ENCODE data around the gene FOSL2.

Gene FOSL2

DNA sequence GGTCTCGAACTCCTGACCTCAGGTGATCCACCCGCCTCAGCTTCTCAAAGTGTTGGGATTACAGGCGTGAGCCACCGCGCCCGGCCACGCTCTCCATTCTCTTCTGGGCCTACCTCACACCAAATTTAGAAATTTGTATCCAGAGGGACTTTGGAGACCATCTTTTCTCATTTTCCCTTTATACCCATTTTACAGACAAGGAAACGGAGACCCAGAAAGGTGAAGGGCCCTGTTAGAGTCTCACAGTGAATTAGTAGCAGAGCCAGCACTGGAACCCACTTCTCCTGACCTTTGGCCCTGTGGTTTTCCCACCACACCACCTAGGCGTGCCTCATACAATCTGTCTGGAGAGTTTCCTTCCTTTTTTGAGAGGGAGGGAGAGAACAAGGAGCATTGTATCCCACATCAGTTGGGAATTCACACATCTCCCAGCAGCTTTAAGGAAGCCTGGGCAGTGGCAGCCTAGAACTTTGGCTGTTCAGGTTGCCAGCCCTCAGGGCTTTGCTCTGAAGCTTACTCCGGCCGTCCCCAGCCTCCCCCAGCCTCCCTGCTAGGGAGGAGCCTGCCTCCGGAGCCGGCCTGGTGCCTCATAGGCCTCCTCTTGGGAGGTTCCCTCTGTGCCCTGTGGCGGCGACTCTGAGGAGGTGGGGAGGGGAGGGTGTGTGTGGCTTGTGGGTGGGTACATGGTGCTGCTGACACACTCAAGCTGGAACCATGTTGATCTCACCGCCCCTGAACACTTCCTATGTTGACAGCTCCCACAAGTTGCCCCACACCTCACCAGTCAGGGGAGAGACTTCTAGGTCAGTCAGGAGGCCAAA, 13.8 kb downstream of the FOSL2 start:
- no peaks in the 10 kb centered on the region for H3K36me3 ChIP-seq (ENCODE audit: control insufficient read depth, insufficient read depth, low read length)
- no peak overlapping the region for H3K4me3 ChIP-seq (replicated peaks; ENCODE audit: low read depth, low read length)
- H3K27me3 ChIP-seq (replicated peaks; ENCODE audit: control insufficient read depth, insufficient read depth, low read length), result no peaks in the 10 kb centered on the region
- no peak for DNase-seq (ENCODE audit: extremely low read depth, insufficient read length)
- TF ChIP-seq, protein P1, sequence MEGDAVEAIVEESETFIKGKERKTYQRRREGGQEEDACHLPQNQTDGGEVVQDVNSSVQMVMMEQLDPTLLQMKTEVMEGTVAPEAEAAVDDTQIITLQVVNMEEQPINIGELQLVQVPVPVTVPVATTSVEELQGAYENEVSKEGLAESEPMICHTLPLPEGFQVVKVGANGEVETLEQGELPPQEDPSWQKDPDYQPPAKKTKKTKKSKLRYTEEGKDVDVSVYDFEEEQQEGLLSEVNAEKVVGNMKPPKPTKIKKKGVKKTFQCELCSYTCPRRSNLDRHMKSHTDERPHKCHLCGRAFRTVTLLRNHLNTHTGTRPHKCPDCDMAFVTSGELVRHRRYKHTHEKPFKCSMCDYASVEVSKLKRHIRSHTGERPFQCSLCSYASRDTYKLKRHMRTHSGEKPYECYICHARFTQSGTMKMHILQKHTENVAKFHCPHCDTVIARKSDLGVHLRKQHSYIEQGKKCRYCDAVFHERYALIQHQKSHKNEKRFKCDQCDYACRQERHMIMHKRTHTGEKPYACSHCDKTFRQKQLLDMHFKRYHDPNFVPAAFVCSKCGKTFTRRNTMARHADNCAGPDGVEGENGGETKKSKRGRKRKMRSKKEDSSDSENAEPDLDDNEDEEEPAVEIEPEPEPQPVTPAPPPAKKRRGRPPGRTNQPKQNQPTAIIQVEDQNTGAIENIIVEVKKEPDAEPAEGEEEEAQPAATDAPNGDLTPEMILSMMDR (IDR thresholded peaks at IDR 0.05; ENCODE audit: insufficient read depth, low read length, poor library complexity, severe bottlenecking), result no peak

DNA sequence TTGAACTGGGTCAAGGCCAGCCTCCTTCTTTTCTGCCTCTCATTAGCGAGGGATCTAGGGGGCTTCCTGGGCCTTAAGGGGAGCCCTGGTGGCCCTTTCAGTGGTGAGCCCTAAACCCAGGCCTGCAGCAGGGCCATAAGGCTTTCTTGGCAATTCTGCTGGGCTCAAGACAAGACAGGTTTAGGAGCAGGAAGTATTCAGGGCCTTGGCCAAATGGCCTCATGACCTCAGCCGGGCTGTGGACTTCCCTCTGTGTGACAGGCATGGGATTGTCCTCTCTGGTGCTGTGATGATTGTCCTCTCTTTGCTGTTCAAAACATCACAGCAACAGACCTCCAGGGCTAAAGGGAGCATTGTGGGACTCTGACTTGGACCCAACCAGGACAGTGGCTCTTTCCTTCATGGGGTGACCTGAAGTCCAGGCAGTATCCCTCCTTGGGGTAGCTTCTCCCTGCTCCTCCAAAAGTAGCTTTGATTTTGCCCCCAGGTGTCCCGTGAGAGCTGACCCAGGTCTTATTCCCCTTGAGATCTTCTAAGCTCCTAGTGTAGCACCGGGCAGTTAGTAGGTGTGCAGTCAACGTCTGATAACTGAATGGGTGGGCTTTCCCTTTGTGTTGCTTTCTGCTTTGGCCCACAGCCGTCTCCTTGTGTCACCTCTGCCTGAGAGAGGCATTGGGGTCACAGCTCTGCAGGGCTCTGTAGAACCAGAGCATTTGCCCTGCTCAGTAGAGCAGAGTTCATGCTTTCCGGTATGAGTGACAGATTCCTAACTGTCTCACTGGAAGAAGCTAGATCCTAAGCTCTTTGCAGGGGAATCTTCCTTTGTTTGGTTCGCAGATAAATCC, 14.7 kb downstream of the FOSL2 start:
- TF ChIP-seq, protein P1 (IDR thresholded peaks at IDR 0.05; ENCODE audit: insufficient read depth, low read length, poor library complexity, severe bottlenecking), result no peak
- Histone ChIP-seq H3K4me3 (replicated peaks; ENCODE audit: low read depth, low read length) (no peak overlapping the region), H3K27me3 (replicated peaks; ENCODE audit: control insufficient read depth, insufficient read depth, low read length) (no peaks in the 10 kb centered on the region), H3K36me3 (ENCODE audit: control insufficient read depth, insufficient read depth, low read length) (no peaks in the 10 kb centered on the region)
- DNase-seq (ENCODE audit: extremely low read depth, insufficient read length), result no peak

DNA sequence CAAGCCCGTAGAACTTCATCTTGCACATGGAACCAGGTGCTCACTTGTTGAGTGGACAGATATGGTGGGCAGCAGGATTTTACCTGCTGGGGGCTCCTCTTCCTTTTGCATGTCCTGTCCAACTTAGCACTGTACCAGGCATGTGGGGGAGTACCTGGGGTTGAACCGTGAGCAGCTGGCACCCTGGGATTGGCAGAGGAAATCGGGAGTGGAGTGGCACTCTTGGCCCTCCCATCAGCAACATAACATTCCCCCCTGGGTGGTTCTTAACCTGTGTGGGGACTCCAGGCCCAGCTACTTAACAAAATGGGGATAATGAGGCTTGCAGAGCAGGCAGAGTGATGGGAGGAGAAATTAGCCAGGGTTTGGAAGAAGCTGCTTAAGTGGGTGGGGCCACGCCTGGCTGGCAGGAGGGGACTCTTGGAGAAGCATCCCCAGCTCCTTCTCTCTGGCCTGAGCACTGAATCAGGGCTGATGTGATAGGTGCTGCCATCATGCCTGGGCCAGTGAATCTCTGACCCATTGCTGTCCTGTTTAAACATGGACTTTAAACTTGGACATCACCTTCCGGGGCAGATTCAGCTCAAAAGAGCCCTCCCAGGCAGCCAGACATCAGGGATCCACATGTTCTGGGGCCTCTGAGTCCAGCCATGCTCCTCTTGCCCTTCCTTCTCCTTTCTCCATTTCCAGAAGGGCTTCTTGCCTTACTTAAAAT, 15.5 kb downstream of the FOSL2 start:
- H3K4me3 ChIP-seq (replicated peaks; ENCODE audit: low read depth, low read length), result no peak overlapping the region
- TF ChIP-seq, protein P1 (IDR thresholded peaks at IDR 0.05; ENCODE audit: insufficient read depth, low read length, poor library complexity, severe bottlenecking), result no peak
- no peaks in the 10 kb centered on the region for H3K36me3 ChIP-seq (ENCODE audit: control insufficient read depth, insufficient read depth, low read length)
- no peaks in the 10 kb centered on the region for H3K27me3 ChIP-seq (replicated peaks; ENCODE audit: control insufficient read depth, insufficient read depth, low read length)
- no peak for DNase-seq (ENCODE audit: extremely low read depth, insufficient read length)

DNA sequence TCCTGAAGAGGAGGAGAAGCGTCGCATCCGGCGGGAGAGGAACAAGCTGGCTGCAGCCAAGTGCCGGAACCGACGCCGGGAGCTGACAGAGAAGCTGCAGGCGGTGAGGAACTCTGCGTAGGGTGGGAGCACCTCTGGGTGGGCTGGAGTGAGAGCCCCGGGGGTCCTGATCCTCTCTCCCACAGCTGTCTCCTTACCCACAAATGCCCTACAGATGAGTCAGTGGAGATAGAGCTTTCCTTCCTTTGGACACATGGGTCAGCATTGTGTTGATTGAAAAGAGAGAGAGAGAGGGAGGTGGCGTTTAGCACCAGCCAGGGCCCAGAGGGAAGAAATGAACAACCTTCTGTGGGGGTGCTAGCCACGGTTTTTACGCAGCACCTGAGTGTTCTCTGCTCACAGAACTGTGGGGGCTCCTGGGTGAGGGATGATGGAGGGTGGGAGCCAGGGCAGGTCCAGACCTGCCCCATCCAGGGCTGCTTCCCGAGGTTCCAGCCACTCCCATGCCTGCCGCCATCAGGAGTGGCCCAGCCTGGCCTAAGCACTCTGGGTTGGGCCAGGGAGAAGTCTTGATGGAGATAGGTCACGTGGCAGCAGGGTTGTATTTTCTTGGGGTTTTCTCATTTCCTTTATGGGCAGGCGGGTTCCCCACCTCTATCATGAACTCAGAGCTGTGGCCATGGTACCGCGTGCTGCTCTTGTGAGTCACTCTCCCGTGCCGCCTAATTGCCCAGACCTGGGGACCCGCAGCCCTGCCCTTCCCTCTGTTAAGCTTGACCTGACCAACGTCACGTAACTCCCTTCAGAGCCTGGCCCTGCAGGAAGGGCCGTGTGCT, 16.3 kb downstream of the FOSL2 start:
- no peaks in the 10 kb centered on the region for H3K36me3 ChIP-seq (ENCODE audit: control insufficient read depth, insufficient read depth, low read length)
- no peak for DNase-seq (ENCODE audit: extremely low read depth, insufficient read length)
- no peak overlapping the region for H3K4me3 ChIP-seq (replicated peaks; ENCODE audit: low read depth, low read length)

More for the DNA sequence above, 16.3 kb downstream of the FOSL2 start:
- TF ChIP-seq, protein P1 (IDR thresholded peaks at IDR 0.05; ENCODE audit: insufficient read depth, low read length, poor library complexity, severe bottlenecking), result no peak
- H3K27me3 ChIP-seq (replicated peaks; ENCODE audit: control insufficient read depth, insufficient read depth, low read length), result no peaks in the 10 kb centered on the region
